HG03571 (cell line): ENCODE results near the gene ATG2B.
"Not testable (repeated sequence)": the region's sequence is repeated elsewhere in the genome, so short reads cannot be mapped to it uniquely, and the experiment has no call there.

Experiments
- ATAC-seq: cut with Tn5 transposase; IDR thresholded peaks from one replicate; pipeline ENCODE4 v1.9.1; 2021; ENCODE audit not compliant: unreplicated experiment

ATG2B gene

GRCh38 chr14:96383445-96383844 is 20.3 kb upstream of the ATG2B start:
- ATAC-seq, result no peak

- peak; percentile 86 for ATAC-seq
Measured at GRCh38 chr14:96380735-96381134, 17.6 kb upstream of the ATG2B start.

- no peak for ATAC-seq
Measured at GRCh38 chr14:96376093-96376492, 13.0 kb upstream of the ATG2B start.

GRCh38 chr14:96373538-96373937 is 10.4 kb upstream of the ATG2B start:
- no peak for ATAC-seq

GRCh38 chr14:96370528-96370927 is 7.4 kb upstream of the ATG2B start:
- no peak for ATAC-seq

GRCh38 chr14:96368534-96368933 is 5.4 kb upstream of the ATG2B start:
- ATAC-seq, result no peak

GRCh38 chr14:96364962-96365361 is 1.8 kb upstream of the ATG2B start:
- ATAC-seq, result no peak

- peak; percentile 17 for ATAC-seq
Measured at GRCh38 chr14:96363751-96364336, 703 bp upstream of the ATG2B start.

- ATAC-seq, result peak; percentile 25
Measured at GRCh38 chr14:96362071-96362964, 823 bp downstream of the ATG2B start.

GRCh38 chr14:96359959-96360358 is 3.2 kb downstream of the ATG2B start:
- no peak for ATAC-seq

- no peak for ATAC-seq
Measured at GRCh38 chr14:96357216-96357615, 5.9 kb downstream of the ATG2B start.

- ATAC-seq, result no peak
Measured at GRCh38 chr14:96354246-96354645, 8.9 kb downstream of the ATG2B start.

- ATAC-seq, result no peak
Measured at GRCh38 chr14:96352708-96353107, 10.4 kb downstream of the ATG2B start.

GRCh38 chr14:96351986-96352385 is 11.2 kb downstream of the ATG2B start:
- ATAC-seq, result no peak

GRCh38 chr14:96349286-96350075 is 13.7 kb downstream of the ATG2B start:
- no peak for ATAC-seq

GRCh38 chr14:96347957-96348356 is 15.2 kb downstream of the ATG2B start:
- ATAC-seq, result not testable (repeated sequence)

GRCh38 chr14:96345669-96346068 is 17.5 kb downstream of the ATG2B start:
- ATAC-seq, result no peak

- no peak for ATAC-seq
Measured at GRCh38 chr14:96341323-96341722, 21.8 kb downstream of the ATG2B start.

GRCh38 chr14:96338551-96338950 is 24.6 kb downstream of the ATG2B start:
- no peak for ATAC-seq

GRCh38 chr14:96324219-96324618 is 38.9 kb downstream of the ATG2B start:
- ATAC-seq, result no peak

GRCh38 chr14:96320605-96321004 is 42.5 kb downstream of the ATG2B start:
- ATAC-seq, result no peak

GRCh38 chr14:96318836-96319235 is 44.3 kb downstream of the ATG2B start:
- ATAC-seq, result no peak
